Progenitor cell of endocrine pancreas (in vitro differentiated cells): Measurements from ENCODE around the gene TEX48. TPM values are rescaled to one million over a fixed set of nuclear protein-coding genes. Genes with fewer than 3 reads are reported as not detected.

ENCODE experiments used
- DNase-seq: peaks from one replicate; pipeline ENCODE4 v3.0.0; 2021; ENCODE audit warnings: low spot score; ENCODE audit not compliant: unreplicated experiment
- H3K27ac Mint-ChIP-seq: 2 replicates; pipeline ENCODE4 v1.8.0; 2021; ENCODE audit warnings: mild to moderate bottlenecking, moderate library complexity, mixed read lengths
- H3K27me3 Mint-ChIP-seq: 2 replicates; pipeline ENCODE4 v1.8.0; 2021; ENCODE audit warnings: mixed read lengths
- H3K36me3 Mint-ChIP-seq: 2 replicates; pipeline ENCODE4 v1.8.0; 2022; ENCODE audit warnings: mixed read lengths; ENCODE audit not compliant: insufficient read depth
- H3K4me1 Mint-ChIP-seq: 2 replicates; pipeline ENCODE4 v1.8.0; 2021; ENCODE audit warnings: low read depth, mixed read lengths
- H3K4me3 Mint-ChIP-seq: 2 replicates; pipeline ENCODE4 v1.8.0; 2021; ENCODE audit warnings: low read depth, mild to moderate bottlenecking, moderate library complexity, mixed read lengths
- H3K9me3 Mint-ChIP-seq: 2 replicates; pipeline ENCODE4 v1.8.0; 2021; ENCODE audit warnings: low read depth, mixed read lengths
- CTCF ChIP-seq: fragments of 200-600 bp; sonication (generic); IDR thresholded peaks from one replicate; pipeline ENCODE4 v1.5.0; 2021; ENCODE audit warnings: antibody characterized with exemption, mild to moderate bottlenecking; ENCODE audit not compliant: unreplicated experiment
- total RNA-seq: library from RNA; stranded (reverse); gene quantifications from 2 replicates; pipeline ENCODE4 v1.2.1, GENCODE V29; 2021

The TEX48 gene
- total RNA-seq, 1 donor from 2014 or later, result not detected

- no peaks in the 10 kb centered on the region for H3K36me3 Mint-ChIP-seq
- H3K4me1 Mint-ChIP-seq, result peaks cover 1% of the 10 kb centered on the region
- no peak overlapping the region for H3K4me3 Mint-ChIP-seq
- no peak for TF ChIP-seq CTCF
- no peaks in the 10 kb centered on the region for H3K9me3 Mint-ChIP-seq
- H3K27ac Mint-ChIP-seq, result no peak overlapping the region
- H3K27me3 Mint-ChIP-seq, result peaks cover 12% of the 10 kb centered on the region
- no peak for DNase-seq
Observed at GRCh38 chr9:114689813-114690212, 7.8 kb upstream of the TEX48 start.

- Mint-ChIP-seq H3K4me3 (no peak overlapping the region), H3K27me3 (peaks cover 7% of the 10 kb centered on the region), H3K27ac (no peak overlapping the region), H3K36me3 (no peaks in the 10 kb centered on the region), H3K9me3 (no peaks in the 10 kb centered on the region), H3K4me1 (peaks cover 1% of the 10 kb centered on the region)
- DNase-seq, result no peak
- no peak for TF ChIP-seq CTCF
Observed at GRCh38 chr9:114688909-114689610, 7.1 kb upstream of the TEX48 start.

- Mint-ChIP-seq H3K27me3 (peaks cover 7% of the 10 kb centered on the region), H3K4me3 (no peak overlapping the region), H3K4me1 (peaks cover under 1% of the 10 kb centered on the region), H3K36me3 (no peaks in the 10 kb centered on the region), H3K9me3 (no peaks in the 10 kb centered on the region), H3K27ac (no peak overlapping the region)
- DNase-seq, result no peak
- TF ChIP-seq CTCF, result no peak
Observed at GRCh38 chr9:114688379-114688778, 6.4 kb upstream of the TEX48 start.

GRCh38 chr9:114687034-114687433 is 5.0 kb upstream of the TEX48 start:
- no peak overlapping the region for H3K4me3 Mint-ChIP-seq
- peaks cover 7% of the 10 kb centered on the region for H3K27me3 Mint-ChIP-seq
- no peak overlapping the region for H3K27ac Mint-ChIP-seq
- no peak for DNase-seq
- TF ChIP-seq CTCF, result no peak
- H3K36me3 Mint-ChIP-seq, result no peaks in the 10 kb centered on the region
- no peaks in the 10 kb centered on the region for H3K4me1 Mint-ChIP-seq
- no peaks in the 10 kb centered on the region for H3K9me3 Mint-ChIP-seq

- H3K36me3 Mint-ChIP-seq, result no peaks in the 10 kb centered on the region
- H3K9me3 Mint-ChIP-seq, result no peaks in the 10 kb centered on the region
- no peak for DNase-seq
- no peak overlapping the region for H3K4me3 Mint-ChIP-seq
- H3K4me1 Mint-ChIP-seq, result peaks cover 2% of the 10 kb centered on the region
- TF ChIP-seq CTCF, result no peak
- no peak overlapping the region for H3K27ac Mint-ChIP-seq
- H3K27me3 Mint-ChIP-seq, result peaks cover 3% of the 10 kb centered on the region
Observed at GRCh38 chr9:114685951-114686350, 4.0 kb upstream of the TEX48 start.
